HG03342 (cell line): Measurements from ENCODE around the gene CHST6.
A peak's percentile ranks its signal among the peaks of the same experiment; 100 is the strongest.
"Not testable (repeated sequence)": the region's sequence is repeated elsewhere in the genome, so short reads cannot be mapped to it uniquely, and the experiment has no call there.

Experiments used
- ATAC-seq: cut with Tn5 transposase; IDR thresholded peaks from one replicate; pipeline ENCODE4 v1.9.1; 2021; ENCODE audit warnings: mild to moderate bottlenecking, moderate library complexity; ENCODE audit not compliant: unreplicated experiment

The CHST6 gene

DNA sequence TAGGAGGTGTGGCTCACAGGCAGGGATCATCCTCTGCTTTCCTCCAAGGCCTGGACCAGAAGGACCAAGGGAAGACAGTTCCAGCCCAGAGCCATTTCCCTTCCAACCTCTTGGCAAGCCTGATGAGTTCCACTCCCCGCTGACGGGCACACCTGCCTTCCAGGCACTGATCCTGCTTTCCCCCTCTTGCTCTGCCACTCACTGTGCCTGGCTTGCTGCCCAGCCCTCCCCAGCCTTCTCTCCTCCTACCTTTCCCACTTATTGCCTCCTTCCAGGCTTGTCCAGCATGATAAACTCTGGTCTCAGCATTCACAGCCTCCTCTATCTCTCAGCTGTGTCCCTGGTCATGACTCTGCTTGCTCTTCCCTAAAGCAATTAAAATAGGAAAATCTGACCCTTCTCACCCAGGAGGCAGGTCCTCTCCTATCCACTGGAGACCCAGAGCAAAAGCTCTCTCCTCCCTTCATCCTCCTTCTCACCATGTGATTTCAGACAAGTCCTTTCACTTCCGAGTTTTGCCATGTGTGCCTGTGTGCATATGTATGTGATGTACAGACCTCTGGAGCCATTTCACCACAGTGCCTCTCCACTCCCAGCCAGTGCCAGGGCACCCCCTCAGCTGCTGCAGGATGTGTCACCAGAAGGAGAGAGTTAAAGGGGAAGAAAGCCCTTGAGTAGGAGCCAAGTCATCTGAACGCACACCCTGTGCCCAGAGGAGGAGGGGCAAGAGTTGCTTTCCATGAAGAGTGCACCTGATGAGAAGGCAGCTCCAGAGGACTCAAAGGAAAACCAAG is 17.4 kb downstream of the CHST6 start:
- no peak for ATAC-seq

DNA sequence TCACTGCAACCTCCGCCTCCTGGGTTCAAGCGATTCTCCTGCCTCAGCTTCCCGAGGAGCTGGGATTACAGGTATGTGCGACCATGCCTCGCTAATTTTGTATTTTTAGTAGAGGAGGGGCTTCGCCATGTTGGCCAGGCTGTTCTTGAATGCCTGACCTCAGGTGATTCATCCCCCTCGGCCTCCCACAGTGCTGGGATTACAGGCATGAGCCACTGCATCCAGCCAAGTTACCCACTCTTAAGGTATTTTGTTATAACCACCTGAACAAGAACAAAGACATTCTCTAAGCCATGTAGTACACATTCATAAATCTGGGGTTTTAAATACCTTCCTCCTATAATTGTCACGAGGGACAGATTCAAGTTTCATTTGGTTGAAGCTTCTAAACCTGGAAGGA is 18.4 kb downstream of the CHST6 start:
- ATAC-seq = no peak

DNA sequence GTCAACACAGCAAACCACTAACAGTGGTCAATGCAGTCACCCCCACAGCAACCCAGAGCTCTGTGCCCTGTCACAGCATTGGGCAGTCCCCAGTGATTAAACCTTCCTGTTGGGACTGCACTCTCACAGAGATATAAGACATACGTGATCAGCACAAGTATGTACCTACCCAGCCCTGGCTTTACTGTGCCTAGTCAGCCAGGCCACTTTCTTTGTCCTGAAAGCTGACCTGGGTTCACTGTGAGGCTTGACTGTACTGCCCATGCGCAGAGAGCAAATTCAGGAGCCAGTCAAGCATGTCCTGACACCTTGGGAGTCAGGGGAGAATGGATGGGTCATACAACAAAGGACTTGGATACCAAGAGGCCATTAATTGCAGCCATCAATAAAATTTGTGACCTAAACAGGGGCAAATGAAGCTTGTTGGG is 19.8 kb downstream of the CHST6 start:
- ATAC-seq = no peak

DNA sequence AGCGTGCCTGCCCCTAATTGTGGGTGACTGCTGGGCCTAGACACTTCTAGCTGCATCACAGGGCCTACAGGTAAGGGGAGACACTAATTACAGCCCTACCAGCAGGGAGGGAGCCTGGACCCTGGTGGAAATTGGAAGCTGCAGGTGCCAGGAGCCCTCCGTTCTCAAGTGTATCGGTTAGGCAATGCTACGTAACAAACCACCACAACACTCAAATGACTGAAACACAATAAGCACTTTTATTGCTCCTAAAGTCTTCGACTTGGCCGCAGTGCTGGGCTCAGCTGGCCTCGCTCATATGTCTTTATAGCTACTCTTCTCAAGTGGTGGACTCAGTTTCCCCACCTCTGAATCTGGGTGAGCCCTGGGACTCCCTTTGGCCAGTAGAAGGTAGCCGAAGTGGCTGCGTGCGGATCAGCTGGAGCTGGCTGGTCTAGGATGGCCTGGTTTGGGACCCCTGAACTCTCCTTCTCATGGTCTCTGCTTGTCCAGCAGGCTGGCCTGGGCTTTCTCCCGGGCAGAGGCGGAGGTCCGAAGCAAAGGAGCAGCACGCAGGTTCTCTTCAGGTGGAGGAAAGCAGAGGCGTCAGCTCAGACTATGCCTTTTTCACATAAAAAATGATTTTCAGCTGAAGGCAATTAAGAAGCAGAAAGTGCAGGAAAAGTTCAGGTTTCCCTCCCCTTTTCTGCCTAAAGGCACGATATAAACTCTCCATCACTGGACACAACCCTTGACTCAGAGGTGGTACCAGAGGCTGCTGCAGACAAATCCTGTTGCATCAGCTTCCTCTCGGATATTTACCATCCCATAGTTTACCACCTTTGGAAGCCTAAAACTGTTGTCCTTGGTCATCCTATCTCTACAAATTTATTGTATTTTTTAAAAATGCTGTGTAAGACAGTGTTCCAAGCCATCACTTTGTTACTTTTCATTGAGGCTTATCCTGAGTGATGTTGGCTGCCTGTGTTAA is 22.0 kb downstream of the CHST6 start:
- ATAC-seq = no peak

DNA sequence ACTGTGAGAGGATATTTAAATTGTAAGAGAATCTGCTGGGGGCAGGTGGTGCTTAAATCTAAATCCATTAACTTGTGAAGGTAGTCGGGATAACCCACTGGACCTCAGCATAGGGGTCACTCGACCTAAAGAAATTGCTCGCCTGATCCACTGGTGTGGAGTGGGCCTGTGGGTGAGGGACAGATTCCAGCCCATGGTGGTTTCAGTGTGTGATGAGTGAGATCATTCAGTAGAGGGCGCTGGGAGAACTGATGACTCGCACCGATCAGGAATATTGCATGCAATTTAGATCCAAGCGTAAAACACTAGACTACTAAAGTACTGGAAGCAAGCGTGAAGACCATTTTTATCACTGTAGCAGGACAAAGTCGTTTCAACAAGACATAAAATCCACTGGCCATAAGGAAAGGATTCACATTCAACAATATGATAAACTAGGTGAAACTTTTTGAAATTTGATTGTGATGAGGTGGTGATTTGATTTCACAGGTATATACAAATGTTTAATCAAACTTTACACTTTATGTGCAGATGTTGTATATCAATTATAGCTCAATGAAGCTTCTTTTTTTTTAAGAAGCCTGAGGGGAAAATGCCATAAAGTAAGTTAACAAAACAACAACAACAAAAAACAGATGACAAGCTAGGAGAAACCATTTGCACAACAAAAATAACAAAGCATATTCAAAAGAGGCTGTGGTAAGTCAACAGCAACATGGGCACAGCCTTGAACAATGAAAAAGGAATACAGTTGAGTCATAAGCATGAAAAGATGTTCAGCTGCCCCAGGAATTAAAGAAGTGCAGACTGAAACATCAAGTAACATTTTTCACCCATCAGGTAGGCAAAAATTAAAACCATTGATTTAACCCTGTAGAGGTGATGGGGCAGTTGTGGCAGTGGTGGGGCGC is 23.3 kb downstream of the CHST6 start:
- ATAC-seq = peak; percentile 64

DNA sequence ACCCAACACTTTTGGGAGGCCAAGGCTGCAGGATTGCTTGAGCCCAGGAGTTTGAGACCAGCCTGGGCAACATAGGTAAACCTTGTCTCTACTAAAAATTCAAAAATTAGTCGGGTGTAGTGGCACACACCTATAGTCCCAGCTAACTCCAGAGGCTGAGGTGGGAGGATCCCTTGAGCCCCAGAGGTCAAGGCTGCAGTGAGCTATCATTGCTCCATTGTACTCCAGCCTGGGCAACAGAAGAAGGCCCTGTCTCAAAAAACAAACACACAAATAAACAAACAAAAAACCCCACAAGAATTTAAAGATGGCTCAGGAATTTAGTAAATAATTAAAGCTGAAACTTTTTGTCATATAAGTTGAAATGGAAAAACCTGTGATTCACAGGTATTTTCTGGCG is 28.5 kb downstream of the CHST6 start:
- no peak for ATAC-seq

DNA sequence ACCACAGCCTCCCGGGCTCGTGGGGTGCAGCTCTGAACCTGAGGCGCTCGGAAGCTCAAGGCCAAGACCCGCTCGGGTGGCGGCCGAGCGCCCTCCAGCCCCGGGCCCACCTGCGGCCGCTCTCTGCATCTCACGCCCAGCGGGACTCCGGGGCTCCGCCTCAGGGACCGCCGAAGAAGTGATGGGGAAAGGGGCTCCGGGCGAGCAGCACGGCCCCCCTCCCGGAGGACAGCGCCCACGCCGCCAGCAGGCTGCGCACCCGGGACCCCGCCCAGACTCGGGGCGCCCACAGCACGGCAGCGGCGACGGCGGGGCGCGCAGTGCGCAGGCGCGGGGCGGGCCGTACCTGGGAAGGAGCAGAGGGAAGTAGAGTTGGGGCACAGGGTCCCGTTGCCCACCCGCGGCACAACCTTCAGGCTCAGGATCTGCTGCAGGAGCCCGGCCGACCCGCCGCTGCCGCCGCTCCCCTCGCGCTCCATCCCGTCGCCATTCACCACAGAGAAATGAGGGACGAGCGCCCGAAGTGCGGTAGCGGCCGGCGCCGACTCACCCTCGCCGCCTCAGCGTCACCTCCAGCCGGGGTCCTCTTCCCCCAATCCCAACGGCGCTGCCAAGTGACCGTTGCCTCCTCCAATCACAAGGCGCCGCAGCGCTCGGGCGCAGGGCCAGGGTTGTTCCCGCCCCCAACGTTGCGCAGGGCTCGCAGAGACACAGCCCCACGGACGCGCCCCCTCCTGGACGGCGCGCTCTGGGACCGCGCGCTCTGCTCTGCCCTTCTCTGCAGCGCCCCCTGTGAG is 30.9 kb downstream of the CHST6 start, which contains the start of gene TMEM170A:
TMEM170A (minus strand) TSS at position 568 of the 797 bp plus-strand sequence; CDS start at position 479, 89 bp downstream.
- peak; percentile 93 for ATAC-seq

DNA sequence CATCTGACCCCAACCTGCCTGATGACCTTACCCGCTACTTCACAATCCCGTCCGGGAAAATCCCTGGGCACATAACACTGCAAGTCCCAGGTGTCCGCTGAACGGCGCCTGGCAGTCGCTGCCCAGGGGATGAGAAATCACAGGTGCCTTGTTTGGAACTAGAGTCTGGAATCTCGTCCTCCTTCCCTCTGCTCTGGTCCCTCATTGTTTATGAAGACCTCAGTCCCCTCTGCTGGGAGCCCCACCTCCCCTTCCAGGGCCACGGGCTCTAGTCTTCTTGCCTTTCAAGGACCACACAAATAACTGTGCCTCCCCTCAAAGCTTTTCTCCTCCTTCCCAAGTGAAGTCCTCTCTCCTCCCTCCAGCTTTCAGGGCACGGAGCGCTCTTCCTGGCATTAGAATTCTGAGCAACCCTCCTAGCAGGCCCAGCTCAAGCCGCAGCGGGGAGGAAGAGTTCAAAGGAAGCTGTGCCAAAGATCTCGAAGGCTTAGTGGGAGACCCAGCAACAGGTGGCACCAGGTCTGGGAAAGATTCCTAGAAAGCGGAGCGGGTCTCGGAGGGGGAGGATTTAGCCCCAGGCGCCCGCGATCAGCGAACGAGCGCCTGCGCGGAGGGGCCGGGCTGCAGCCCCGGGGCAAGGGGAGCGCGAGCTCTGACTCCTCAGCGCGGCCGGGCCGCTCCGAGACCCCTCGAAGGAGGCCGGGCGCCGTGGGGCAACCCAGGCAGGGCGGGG is 31.7 kb downstream of the CHST6 start:
- peak; percentile 13 for ATAC-seq

DNA sequence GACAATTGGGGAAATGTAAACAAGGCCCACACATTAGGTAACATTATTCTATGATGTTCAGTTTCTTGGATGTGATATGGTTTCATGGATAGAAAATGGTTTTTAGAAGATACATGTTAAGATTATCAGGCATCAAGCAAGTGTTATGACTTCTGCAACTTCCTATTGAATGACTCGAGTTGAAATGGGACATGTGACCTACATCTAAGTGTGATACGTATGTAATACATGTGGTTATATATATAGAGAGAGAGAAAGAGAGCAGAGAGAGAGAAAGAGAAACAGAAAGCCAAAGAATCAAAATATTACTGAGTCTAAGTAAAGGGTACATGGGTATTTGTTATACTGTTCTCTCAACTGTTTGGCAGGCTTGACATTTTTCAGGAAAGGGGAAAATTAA is 32.4 kb downstream of the CHST6 start:
- ATAC-seq = peak; percentile 27

DNA sequence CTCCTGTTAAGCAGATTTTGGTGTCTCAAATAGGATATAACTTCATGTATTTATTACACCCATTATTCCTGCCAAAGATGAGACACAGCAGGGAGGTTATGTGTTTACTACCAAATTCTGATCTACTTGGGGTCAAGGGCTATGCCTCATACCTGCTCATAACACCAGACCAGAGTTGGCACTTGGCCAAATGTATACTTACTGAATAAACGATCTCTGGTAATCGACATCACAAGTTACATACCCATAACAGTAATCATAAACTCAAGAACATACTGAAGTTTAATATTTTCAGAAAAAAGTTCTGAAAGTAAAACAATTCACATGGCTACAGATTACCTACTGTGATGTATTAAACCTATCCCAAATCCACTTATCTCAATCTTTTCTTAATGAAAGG is 33.7 kb downstream of the CHST6 start:
- no peak for ATAC-seq

DNA sequence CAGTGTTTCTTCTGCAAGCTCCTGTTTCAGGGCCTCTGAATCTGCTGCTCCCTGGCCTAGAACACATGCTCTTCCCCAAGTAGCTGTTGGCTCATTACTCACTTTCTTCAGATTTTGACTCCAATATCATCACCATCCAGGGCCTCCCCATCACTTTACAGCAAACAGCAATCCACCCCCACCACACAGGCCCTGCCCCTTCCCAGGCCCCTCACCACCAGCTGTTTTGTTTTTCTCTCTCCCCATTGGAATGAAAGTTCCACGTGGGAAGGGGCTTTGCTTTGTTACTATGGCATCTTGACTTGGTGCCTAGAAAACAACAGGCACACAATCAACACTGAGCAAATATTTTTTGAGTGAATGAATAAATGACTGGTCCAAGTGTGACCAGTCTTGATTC is 34.8 kb downstream of the CHST6 start:
- ATAC-seq = no peak

DNA sequence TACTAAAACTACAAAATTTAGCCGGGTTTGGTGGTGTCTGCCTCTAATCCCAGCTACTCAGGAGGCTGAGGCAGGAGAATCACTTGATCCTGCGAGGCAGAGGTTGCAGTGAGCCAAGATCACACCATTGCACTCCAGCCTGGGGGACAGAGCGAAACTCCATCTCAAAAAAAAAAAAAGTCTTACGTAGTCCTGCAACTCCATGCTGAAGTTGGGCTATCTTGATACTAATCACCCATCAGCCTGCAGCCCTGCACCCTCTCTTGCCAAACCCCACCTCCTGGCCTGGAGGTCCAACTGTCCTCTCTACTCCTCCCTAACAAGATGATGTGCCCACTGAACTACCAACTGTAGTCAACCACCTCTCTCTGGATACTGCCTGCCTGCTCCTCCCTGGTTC is 35.5 kb downstream of the CHST6 start:
- no peak for ATAC-seq

DNA sequence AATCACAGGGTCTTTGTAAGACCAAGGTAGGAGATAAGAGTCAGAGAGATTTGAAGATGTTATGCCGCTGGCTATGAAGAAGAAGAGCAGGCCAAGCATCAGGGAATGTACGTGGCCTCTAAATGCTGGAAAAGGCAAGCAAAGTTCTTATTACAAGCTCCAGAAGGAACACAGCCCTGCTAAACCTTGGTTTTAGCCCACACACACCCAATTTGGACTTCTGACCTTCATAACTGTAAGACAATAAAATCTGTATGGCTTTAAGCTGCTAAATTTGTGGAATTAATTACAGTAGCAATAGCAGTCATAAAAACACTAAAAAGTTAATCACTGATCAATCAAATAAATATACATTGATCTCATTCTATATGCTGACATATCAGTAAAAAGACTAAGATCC is 36.8 kb downstream of the CHST6 start:
- ATAC-seq = no peak

DNA sequence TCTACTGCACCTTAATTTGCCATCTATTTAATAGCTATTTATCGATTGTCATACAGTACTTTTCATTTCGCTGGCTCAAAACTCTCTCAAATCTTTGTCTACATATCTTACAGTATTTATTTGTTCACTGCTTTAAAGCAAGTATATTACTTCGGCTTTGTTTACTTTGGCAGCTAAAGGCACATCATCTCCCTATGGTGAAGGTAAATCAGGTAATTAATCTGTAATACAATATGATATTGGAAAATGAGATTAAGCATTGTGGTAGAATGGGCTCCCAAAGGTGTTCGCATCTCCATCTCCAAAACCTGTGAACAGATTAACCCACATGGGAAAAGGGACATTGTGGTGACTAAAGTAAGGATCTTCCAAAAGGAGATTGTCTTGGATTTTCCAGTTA is 37.2 kb downstream of the CHST6 start:
- no peak for ATAC-seq

DNA sequence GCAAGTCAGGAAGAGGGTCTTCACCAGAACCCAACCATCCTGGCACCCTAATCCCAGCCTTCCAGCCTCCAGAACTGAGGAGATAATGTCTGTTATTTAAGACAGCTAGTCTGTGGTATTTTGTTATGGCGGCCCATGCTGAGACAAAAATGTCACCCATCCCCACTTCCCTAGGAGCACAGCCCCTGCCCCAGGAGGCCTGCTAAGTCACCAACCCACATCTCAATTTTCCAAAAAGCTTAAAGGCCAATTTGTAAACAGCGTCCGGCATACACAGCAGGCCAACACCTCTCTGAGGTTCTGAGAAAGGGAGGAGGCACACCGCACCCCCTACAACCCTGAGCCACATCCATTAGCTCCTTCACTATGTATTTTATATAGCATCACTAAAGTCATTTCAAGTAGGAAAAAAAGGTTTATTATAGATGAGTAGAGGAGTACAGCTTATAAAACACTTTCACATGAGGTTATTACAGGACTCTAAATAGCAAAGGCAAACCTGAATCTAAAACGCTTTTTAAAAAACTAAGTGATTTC is 37.7 kb downstream of the CHST6 start:
- no peak for ATAC-seq

DNA sequence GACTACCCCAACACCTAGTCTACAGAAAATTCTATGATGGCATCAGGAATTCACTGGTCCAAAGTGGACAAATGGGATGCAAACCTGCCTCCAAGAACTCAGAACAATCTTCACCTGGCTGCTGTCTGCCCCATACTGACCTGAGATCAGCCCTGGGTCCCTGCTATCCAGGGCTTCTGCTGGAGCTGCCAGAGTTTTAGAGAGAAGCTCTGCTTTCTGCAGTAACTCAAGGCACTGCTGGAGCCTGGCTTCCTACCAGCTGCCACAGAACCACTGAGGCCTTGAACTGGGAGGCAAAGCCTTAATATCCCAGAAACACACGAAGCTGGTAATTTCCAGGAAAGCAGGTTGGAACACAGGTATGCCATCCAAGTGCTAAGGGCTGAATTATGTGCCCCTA is 38.3 kb downstream of the CHST6 start:
- no peak for ATAC-seq

DNA sequence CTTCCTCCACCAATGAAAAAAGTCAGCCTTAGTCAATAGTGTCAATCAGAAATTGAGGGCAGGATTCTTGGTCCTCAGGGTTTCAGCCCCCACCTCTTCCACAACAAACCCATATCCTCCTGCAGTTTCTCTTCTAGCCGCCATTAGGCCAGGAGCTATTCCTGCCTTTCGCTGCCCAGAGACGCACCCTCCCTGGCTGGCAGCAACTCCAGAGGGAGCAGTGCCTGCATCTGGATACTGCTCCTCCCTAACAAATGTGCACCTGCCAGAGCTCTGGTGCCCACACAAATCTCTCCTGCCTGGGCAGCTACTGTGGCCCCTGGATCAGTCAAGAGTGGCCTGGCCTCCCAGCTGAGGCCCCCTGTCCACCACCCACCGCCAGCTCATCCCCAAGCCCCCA is 38.8 kb downstream of the CHST6 start:
- not testable (repeated sequence) for ATAC-seq

DNA sequence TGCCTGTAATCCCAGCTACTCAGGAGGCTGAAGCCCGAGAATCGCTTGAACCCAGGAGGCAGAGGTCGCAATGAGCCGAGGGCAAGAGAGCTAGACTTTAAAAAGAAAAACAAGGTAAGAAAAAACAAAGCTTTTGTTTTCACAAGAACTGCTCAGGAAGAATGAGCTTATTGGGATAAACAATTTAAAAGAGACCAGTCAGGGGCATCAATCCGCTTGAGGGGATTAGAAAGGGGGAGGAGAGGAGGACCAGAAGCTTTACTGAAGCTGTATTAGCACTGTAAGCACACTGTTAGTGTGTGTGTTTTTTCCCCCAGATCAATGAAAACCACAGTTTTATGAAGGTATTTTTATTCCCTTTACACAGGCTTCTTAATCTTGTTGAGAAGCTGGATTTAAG is 39.6 kb downstream of the CHST6 start:
- no peak for ATAC-seq
